Measurements from ENCODE around the gene POT1. TPM values are rescaled to one million over a fixed set of nuclear protein-coding genes. Genes with fewer than 3 reads are reported as not detected.

The POT1 gene
- total RNA-seq, 4 donors from 2014 or later: 3.7 to 15.1 (median 14.7) TPM

- intact Hi-C loops (cut with DNase I; ENCODE audit: low total_unique reads): no loop called here
- Histone ChIP-seq H3K27me3 (no peaks in the 10 kb centered on the region), H3K4me1 (no peaks in the 10 kb centered on the region), H3K9me3 (no peaks in the 10 kb centered on the region), H3K36me3 (no peaks in the 10 kb centered on the region), H3K27ac (no peak overlapping the region), H3K4me3 (no peak overlapping the region)
- DNase-seq: no peak
- in situ Hi-C loops (cut with MboI; ENCODE audit: low pct_ligation_motif_present in 1 of 4, low pct_unique_long_range_greater_than_20kb in 1 of 4, low sequenced_read_pairs in 3 of 4): no loop called here
- 35 to 65% methylated on average over 1 of the region's 1 CpG for WGBS, 2 donors (ENCODE audit: low coverage in 1 of 2)
- no peak for TF ChIP-seq POLR2A (IDR thresholded peaks at IDR 0.05)
- no peak for TF ChIP-seq POLR2AphosphoS5 (IDR thresholded peaks at IDR 0.05)
- no peak for TF ChIP-seq EP300 (IDR thresholded peaks at IDR 0.05; ENCODE audit: low read depth)
- TF ChIP-seq CTCF (IDR thresholded peaks at IDR 0.05): no peak
Observed at GRCh38 chr7:124840435-124840834, 89.2 kb downstream of the POT1 start.

- Histone ChIP-seq H3K9me3 (no peaks in the 10 kb centered on the region), H3K27me3 (no peaks in the 10 kb centered on the region), H3K27ac (no peak overlapping the region), H3K4me3 (no peak overlapping the region), H3K4me1 (no peaks in the 10 kb centered on the region), H3K36me3 (no peaks in the 10 kb centered on the region)
- TF ChIP-seq POLR2AphosphoS5 (IDR thresholded peaks at IDR 0.05) (no peak), CTCF (IDR thresholded peaks at IDR 0.05) (no peak)
- no peak for DNase-seq
- in situ Hi-C loops (cut with MboI; ENCODE audit: low pct_ligation_motif_present in 1 of 4, low pct_unique_long_range_greater_than_20kb in 1 of 4, low sequenced_read_pairs in 3 of 4) (no loop called here), intact Hi-C loops (cut with DNase I; ENCODE audit: low total_unique reads) (no loop called here)
- 78 to 100% methylated on average over 1 of the region's 1 CpG for WGBS, 2 donors (ENCODE audit: low coverage in 1 of 2)
Observed at GRCh38 chr7:124839687-124840086, 89.9 kb downstream of the POT1 start.

- 86 to 100% methylated on average over 1 of the region's 1 CpG for WGBS, 2 donors (ENCODE audit: low coverage in 1 of 2)
- no peaks in the 10 kb centered on the region for H3K9me3 ChIP-seq
- TF ChIP-seq CTCF (IDR thresholded peaks at IDR 0.05) (no peak), POLR2A (IDR thresholded peaks at IDR 0.05) (no peak), EP300 (IDR thresholded peaks at IDR 0.05; ENCODE audit: low read depth) (no peak), POLR2AphosphoS5 (IDR thresholded peaks at IDR 0.05) (no peak)
- H3K27ac ChIP-seq: no peak overlapping the region
- no peaks in the 10 kb centered on the region for H3K4me1 ChIP-seq
- no peaks in the 10 kb centered on the region for H3K36me3 ChIP-seq
- no peak overlapping the region for H3K4me3 ChIP-seq
- intact Hi-C loops (cut with DNase I; ENCODE audit: low total_unique reads) (no loop called here), in situ Hi-C loops (cut with MboI; ENCODE audit: low pct_ligation_motif_present in 1 of 4, low pct_unique_long_range_greater_than_20kb in 1 of 4, low sequenced_read_pairs in 3 of 4) (no loop called here)
- DNase-seq: no peak
- H3K27me3 ChIP-seq: no peaks in the 10 kb centered on the region
Observed at GRCh38 chr7:124836173-124836572, 93.5 kb downstream of the POT1 start.

- H3K9me3 ChIP-seq: no peaks in the 10 kb centered on the region
- H3K27me3 ChIP-seq: no peaks in the 10 kb centered on the region
- H3K4me1 ChIP-seq: no peaks in the 10 kb centered on the region
- WGBS, 2 donors (ENCODE audit: low coverage in 1 of 2): 92 to 100% methylated on average over 3 to 5 of the region's 5 CpGs
- no peak overlapping the region for H3K4me3 ChIP-seq
- no peak for TF ChIP-seq CTCF (IDR thresholded peaks at IDR 0.05)
- TF ChIP-seq EP300 (IDR thresholded peaks at IDR 0.05; ENCODE audit: low read depth): no peak
- no peak for TF ChIP-seq POLR2A (IDR thresholded peaks at IDR 0.05)
- TF ChIP-seq POLR2AphosphoS5 (IDR thresholded peaks at IDR 0.05): no peak
- intact Hi-C loops (cut with DNase I; ENCODE audit: low total_unique reads): no loop called here
- H3K27ac ChIP-seq: no peak overlapping the region
- no peak for DNase-seq
- peaks cover 0 to 2% (median under 1%) of the 10 kb centered on the region in 4 donors for H3K36me3 ChIP-seq
- in situ Hi-C loops (cut with MboI; ENCODE audit: low pct_ligation_motif_present in 1 of 4, low pct_unique_long_range_greater_than_20kb in 1 of 4, low sequenced_read_pairs in 3 of 4): no loop called here
Observed at GRCh38 chr7:124818807-124819206, 110.8 kb downstream of the POT1 start.

Measured in transverse colon (tissue), 4 donors.